WTC11 (cell line): Measurements from ENCODE around the gene THY1. TPM values are rescaled to one million over a fixed set of nuclear protein-coding genes. Genes with fewer than 3 reads are reported as not detected.
A peak's percentile ranks its signal among the peaks of the same experiment; 100 is the strongest.

Experiments used
- ARID4B ChIP-seq: sonication (generic); formaldehyde crosslinking; IDR thresholded peaks from 2 replicates; pipeline ENCODE4 v1.8.0; 2023; ENCODE audit warnings: missing genetic modification reagents, mild to moderate bottlenecking, borderline replicate concordance
- ATF2 ChIP-seq: sonication (generic); formaldehyde crosslinking; IDR thresholded peaks from 2 replicates; pipeline ENCODE4 v1.8.1; 2022; ENCODE audit warnings: low read depth, missing genetic modification reagents, borderline replicate concordance
- CDX4 ChIP-seq: fragments of 250-450 bp; sonication (Bioruptor Pico); IDR thresholded peaks from 2 replicates; pipeline ENCODE4 v1.9.0; 2021; ENCODE audit warnings: moderate library complexity, mild to moderate bottlenecking, inconsistent platforms, borderline replicate concordance
- CTCF ChIP-seq: fragments of 200-600 bp; IDR thresholded peaks from 2 replicates; pipeline ENCODE4 v1.8.0; 2022; ENCODE audit warnings: antibody characterized with exemption
- HMGXB4 ChIP-seq: sonication (generic); formaldehyde crosslinking; IDR thresholded peaks from 2 replicates; pipeline ENCODE4 v1.8.1; 2023; ENCODE audit warnings: mild to moderate bottlenecking, moderate library complexity, missing genetic modification reagents
- JUN ChIP-seq: sonication (generic); formaldehyde crosslinking; IDR thresholded peaks from 2 replicates; pipeline ENCODE4 v1.8.0; 2023; ENCODE audit warnings: mild to moderate bottlenecking, missing genetic modification reagents
- MLX ChIP-seq: sonication (generic); formaldehyde crosslinking; IDR thresholded peaks from 2 replicates; pipeline ENCODE4 v1.8.1; 2023; ENCODE audit warnings: mild to moderate bottlenecking, missing genetic modification reagents, moderate library complexity
- NFATC4 ChIP-seq: fragments of 250-450 bp; sonication (Bioruptor Pico); IDR thresholded peaks from 2 replicates; pipeline ENCODE4 v1.9.0; 2021; ENCODE audit warnings: mild to moderate bottlenecking
- NR2C2 ChIP-seq: sonication (generic); formaldehyde crosslinking; IDR thresholded peaks from 2 replicates; pipeline ENCODE4 v1.8.0; 2022; ENCODE audit warnings: mild to moderate bottlenecking, missing genetic modification reagents
- NR3C1 ChIP-seq: sonication (generic); formaldehyde crosslinking; conservative IDR thresholded peaks from 2 replicates; pipeline ENCODE4 v1.8.1; 2023; ENCODE audit warnings: low read depth, mild to moderate bottlenecking, missing genetic modification reagents
- PRDM15 ChIP-seq: sonication (generic); formaldehyde crosslinking; IDR thresholded peaks from 2 replicates; pipeline ENCODE4 v1.8.0; 2022; ENCODE audit warnings: missing genetic modification reagents
- RELA ChIP-seq: sonication (generic); formaldehyde crosslinking; IDR thresholded peaks from 2 replicates; pipeline ENCODE4 v1.8.1; 2022; ENCODE audit warnings: missing genetic modification reagents, mild to moderate bottlenecking, borderline replicate concordance
- TEAD4 ChIP-seq: sonication (generic); formaldehyde crosslinking; IDR thresholded peaks from 2 replicates; pipeline ENCODE4 v1.8.0; 2022; ENCODE audit warnings: mild to moderate bottlenecking, missing genetic modification reagents
- USF1 ChIP-seq: sonication (generic); formaldehyde crosslinking; IDR thresholded peaks from 2 replicates; pipeline ENCODE4 v1.8.0; 2022; ENCODE audit warnings: mild to moderate bottlenecking, missing genetic modification reagents
- ZBTB21 ChIP-seq: sonication (generic); formaldehyde crosslinking; IDR thresholded peaks from 2 replicates; pipeline ENCODE4 v1.8.1; 2023; ENCODE audit warnings: mild to moderate bottlenecking, missing genetic modification reagents, borderline replicate concordance
- ZNF138 ChIP-seq: sonication (generic); formaldehyde crosslinking; conservative IDR thresholded peaks from 2 replicates; pipeline ENCODE4 v1.8.1; 2022; ENCODE audit warnings: mild to moderate bottlenecking, moderate library complexity, missing genetic modification reagents
- ZNF425 ChIP-seq: fragments of 250-450 bp; sonication (Bioruptor Pico); conservative IDR thresholded peaks from 2 replicates; pipeline ENCODE4 v1.9.0; 2021; ENCODE audit warnings: mild to moderate bottlenecking
- ZSCAN18 ChIP-seq: fragments of 250-450 bp; sonication (Bioruptor Pico); IDR thresholded peaks from 2 replicates; pipeline ENCODE4 v2.1.2; 2022; ENCODE audit warnings: mild to moderate bottlenecking, moderate library complexity
- total RNA-seq: library from RNA; stranded (reverse); gene quantifications from 3 replicates; pipeline ENCODE4 v1.2.3, GENCODE V29; 2021

Gene THY1
- total RNA-seq, 1 experiment from 2014 or later: 325 TPM

- TF ChIP-seq ZNF425 (CRISPR knock-in tag) (no peak), JUN (0 out of 2 replicates have a peak, but pooled peaks have one; percentile 68), ZSCAN18 (CRISPR knock-in tag) (no peak), TEAD4 (CRISPR knock-in tag) (peak; percentile 36; the same call in 1 of the 2 replicates), USF1 (CRISPR knock-in tag) (no peak), ZNF138 (no peak), CTCF (no peak), NR3C1 (CRISPR knock-in tag) (no peak), MLX (no peak), NFATC4 (CRISPR knock-in tag) (no peak), ZBTB21 (CRISPR knock-in tag) (no peak), NR2C2 (no peak), ATF2 (no peak), ARID4B (CRISPR knock-in tag) (peak; percentile 66; the same call in 1 of the 2 replicates), CDX4 (no peak), HMGXB4 (CRISPR knock-in tag) (no peak), PRDM15 (CRISPR knock-in tag) (no peak), RELA (no peak)
Measured at GRCh38 chr11:119422809-119423508, at the start of gene THY1 (continued).
